Panc1 (cell line): ENCODE results near the gene ZNF468.
"Not testable (repeated sequence)": the region's sequence is repeated elsewhere in the genome, so short reads cannot be mapped to it uniquely, and the experiment has no call there.

Experiments used
- POLR2AphosphoS5 ChIP-seq: IDR thresholded peaks from 2 replicates; pipeline ENCODE4 v1.6.1; 2012; ENCODE audit warnings: mild to moderate bottlenecking, low read depth, low read length, moderate library complexity
- REST ChIP-seq, 2 experiments: IDR thresholded peaks; 2 replicates each; pipeline ENCODE4 v1.6.1; 2011 to 2012; ENCODE audit warnings: low read depth in 2 of 2, control low read depth in 1 of 2, low read length in 1 of 2, mild to moderate bottlenecking in 1 of 2, moderate library complexity in 1 of 2; ENCODE audit not compliant: insufficient read depth in 1 of 2
- SIN3A ChIP-seq: IDR thresholded peaks from 2 replicates; pipeline ENCODE4 v1.6.1; 2012; ENCODE audit warnings: low read depth, mild to moderate bottlenecking, low read length, moderate library complexity, borderline replicate concordance; ENCODE audit not compliant: insufficient read depth
- TCF7L2 ChIP-seq: IDR thresholded peaks from 2 replicates; pipeline ENCODE4 v1.6.1; 2011; ENCODE audit warnings: mild to moderate bottlenecking, low read depth, low read length, inconsistent platforms
- TF ChIP-seq, protein P1 (sequence below): fragments of 450-650 bp; IDR thresholded peaks from 2 replicates; pipeline ENCODE4 v1.5.1; 2017; ENCODE audit warnings: mild to moderate bottlenecking

GRCh38 chr19:52898596-52898995 lies 41.2 kb upstream of the ZNF468 start:
- TF ChIP-seq, protein P1, sequence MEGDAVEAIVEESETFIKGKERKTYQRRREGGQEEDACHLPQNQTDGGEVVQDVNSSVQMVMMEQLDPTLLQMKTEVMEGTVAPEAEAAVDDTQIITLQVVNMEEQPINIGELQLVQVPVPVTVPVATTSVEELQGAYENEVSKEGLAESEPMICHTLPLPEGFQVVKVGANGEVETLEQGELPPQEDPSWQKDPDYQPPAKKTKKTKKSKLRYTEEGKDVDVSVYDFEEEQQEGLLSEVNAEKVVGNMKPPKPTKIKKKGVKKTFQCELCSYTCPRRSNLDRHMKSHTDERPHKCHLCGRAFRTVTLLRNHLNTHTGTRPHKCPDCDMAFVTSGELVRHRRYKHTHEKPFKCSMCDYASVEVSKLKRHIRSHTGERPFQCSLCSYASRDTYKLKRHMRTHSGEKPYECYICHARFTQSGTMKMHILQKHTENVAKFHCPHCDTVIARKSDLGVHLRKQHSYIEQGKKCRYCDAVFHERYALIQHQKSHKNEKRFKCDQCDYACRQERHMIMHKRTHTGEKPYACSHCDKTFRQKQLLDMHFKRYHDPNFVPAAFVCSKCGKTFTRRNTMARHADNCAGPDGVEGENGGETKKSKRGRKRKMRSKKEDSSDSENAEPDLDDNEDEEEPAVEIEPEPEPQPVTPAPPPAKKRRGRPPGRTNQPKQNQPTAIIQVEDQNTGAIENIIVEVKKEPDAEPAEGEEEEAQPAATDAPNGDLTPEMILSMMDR = not testable (repeated sequence)
- TF ChIP-seq REST (IDR thresholded peaks at IDR 0.05; ENCODE audit: insufficient read depth in 1 of 2, low read depth in 2 of 2, low read length in 1 of 2); POLR2AphosphoS5; SIN3A; TCF7L2: not testable (repeated sequence)
